K562 (cell line): Measurements from ENCODE around the gene CD22. TPM values are rescaled to one million over a fixed set of nuclear protein-coding genes. Genes with fewer than 3 reads are reported as not detected.

Experiments used
- ASH1L ChIP-seq: fragments of 450-650 bp; IDR thresholded peaks from 2 replicates; pipeline ENCODE4 v1.6.1; 2018; ENCODE audit warnings: borderline replicate concordance, mild to moderate bottlenecking, low read depth; ENCODE audit not compliant: partially characterized antibody
- CBFA2T3 ChIP-seq: fragments of 450-650 bp; IDR thresholded peaks from 2 replicates; pipeline ENCODE4 v1.6.1; 2017
- CUX1 ChIP-seq: fragments of 200-800 bp; sonication (Bioruptor generic); IDR thresholded peaks from 2 replicates; pipeline ENCODE4 v1.6.1; 2016; ENCODE audit warnings: missing genetic modification characterization, missing compliant biosample characterization
- DPF2 ChIP-seq: fragments of 450-650 bp; IDR thresholded peaks from 2 replicates; pipeline ENCODE4 v1.6.1; 2016
- MIER1 ChIP-seq: fragments of 450-650 bp; IDR thresholded peaks from 2 replicates; pipeline ENCODE4 v1.6.1; 2016; ENCODE audit warnings: antibody characterized with exemption, mild to moderate bottlenecking, low read depth
- NEUROD1 ChIP-seq: fragments of 150-350 bp; IDR thresholded peaks from 2 replicates; pipeline ENCODE4 v1.6.1; 2014; ENCODE audit warnings: borderline replicate concordance, low read length, low read depth; ENCODE audit not compliant: partially characterized antibody
- RREB1 ChIP-seq: fragments of 250-450 bp; sonication (Bioruptor Pico); IDR thresholded peaks from 2 replicates; pipeline ENCODE4 v1.4.0; 2020
- ZNF133 ChIP-seq: fragments of 250-450 bp; sonication (Bioruptor Pico); IDR thresholded peaks from 2 replicates; pipeline ENCODE4 v1.4.0; 2020; ENCODE audit warnings: mild to moderate bottlenecking
- ZNF589 ChIP-seq: fragments of 200-800 bp; sonication (Bioruptor generic); IDR thresholded peaks from 2 replicates; pipeline ENCODE4 v1.6.1; 2016; ENCODE audit warnings: low read depth, missing genetic modification characterization, missing compliant biosample characterization
- ZNF592 ChIP-seq: fragments of 450-650 bp; IDR thresholded peaks from 2 replicates; pipeline ENCODE4 v1.6.1; 2017; ENCODE audit warnings: antibody characterized with exemption, mild to moderate bottlenecking
- ZNF766 ChIP-seq: fragments of 200-800 bp; sonication (Bioruptor generic); conservative IDR thresholded peaks from 2 replicates; pipeline ENCODE4 v1.6.1; 2016; ENCODE audit warnings: missing genetic modification characterization, missing compliant biosample characterization
- polyA plus RNA-seq, 8 experiments: library from polyadenylated mRNA; depleted of rRNA in 4 of 8; stranded (reverse) in 5 of 8; unstranded in 3 of 8; fragments of >200 nt; fragmentation: Nextera tagmentation in 2 of 8; fragmentation: Illumina TruSeq in 1 of 8; extraction: Ambion mirVana in 2 of 8; extraction: Trizol in 1 of 8; gene quantifications; 2 replicates each; pipeline versions ENCODE4 v1.2.1 to v1.2.3, GENCODE V29; 2011 to 2014; ENCODE audit warnings: inconsistent platforms in 1 of 8, missing spikeins in 1 of 8
- total RNA-seq, 7 experiments: library from RNA; depleted of rRNA in 6 of 7; stranded (reverse); fragments of >200 nt in 6 of 7; fragmentation: Illumina TruSeq in 2 of 7; extraction: Trizol in 2 of 7; gene quantifications; 2 replicates each; pipeline versions ENCODE4 v1.2.1 to v1.2.3, GENCODE V29; 2011 to 2021; ENCODE audit warnings: low replicate concordance in 1 of 7

Gene CD22
- total and polyA plus RNA-seq, 9 of the 15 experiments (the other 6 are each of a cell fraction or from before 2014, with no cell fraction given) = 0.29 to 5.0 (median 3.5) TPM

GRCh38 chr19:35318679-35319448, 10.1 kb upstream of the CD22 start (continued):
- peak; percentile 95 for TF ChIP-seq ZNF592
- no peak for TF ChIP-seq ASH1L
- peak; percentile 24; the same call in 1 of the 2 replicates for TF ChIP-seq CBFA2T3
- TF ChIP-seq ZNF133 = no peak
- peak; percentile 10 for TF ChIP-seq NEUROD1
- TF ChIP-seq ZNF589 (CRISPR knock-in tag) = peak; percentile 80
- no peak for TF ChIP-seq MIER1
- peak; percentile 64 for TF ChIP-seq ZNF766 (CRISPR knock-in tag)
- peak; percentile 50 for TF ChIP-seq DPF2
- 0 out of 2 replicates have a peak, but pooled peaks have one; percentile 48 for TF ChIP-seq RREB1 (CRISPR knock-in tag)
- no peak for TF ChIP-seq CUX1 (CRISPR knock-in tag)
